Naive thymus-derived CD8-positive, alpha-beta T cell (primary cell): ENCODE results near the gene SLC25A21. TPM values are rescaled to one million over a fixed set of nuclear protein-coding genes. Genes with fewer than 3 reads are reported as not detected.
"Not testable (repeated sequence)": the region's sequence is repeated elsewhere in the genome, so short reads cannot be mapped to it uniquely, and the experiment has no call there.

Experiments
- ATAC-seq, 2 donors: fragments of 150-1000 bp; cut with Tn5 transposase in 1 of 2; sonication (Bioruptor Pico), chemical (Tn5 transposase) in 1 of 2; 1 replicate in 1 of 2; 2 replicates in 1 of 2; pipeline ENCODE4 v1.10.0; 2021; ENCODE audit warnings: mild to moderate bottlenecking in 2 of 2, moderate library complexity in 2 of 2
- POLR2A ChIA-PET: fragments of 350-600 bp; sonication (Branson Sonifier 250); formaldehyde crosslinking; loops from one replicate; lab custom pipeline; 2021; ENCODE audit warnings: antibody characterized with exemption; lab: Charles Lee
- DNase-seq, 10 donors: peaks; one replicate each; pipeline versions ENCODE4 v3.0.0 to v3.0.0-alpha.2; 2020 to 2022
- H3K27ac Mint-ChIP-seq, 10 donors: one replicate each; pipeline ENCODE4 v1.8.0; 2020 to 2022; ENCODE audit warnings: mild to moderate bottlenecking in 10 of 10, mixed read lengths in 10 of 10, moderate library complexity in 4 of 10, inconsistent platforms in 1 of 10
- H3K27me3 Mint-ChIP-seq, 5 donors: one replicate each; pipeline ENCODE4 v1.8.0; 2021 to 2022; ENCODE audit warnings: mixed read lengths in 5 of 5
- H3K36me3 Mint-ChIP-seq, 3 donors: one replicate each; pipeline ENCODE4 v1.8.0; 2020 to 2022; ENCODE audit warnings: mixed read lengths in 3 of 3, mild to moderate bottlenecking in 2 of 3, inconsistent platforms in 1 of 3
- H3K4me1 Mint-ChIP-seq, 4 donors: one replicate each; pipeline ENCODE4 v1.8.0; 2021 to 2022; ENCODE audit warnings: mixed read lengths in 4 of 4
- H3K4me3 Mint-ChIP-seq, 10 donors: one replicate each; pipeline ENCODE4 v1.8.0; 2020 to 2022; ENCODE audit warnings: mild to moderate bottlenecking in 10 of 10, mixed read lengths in 10 of 10, moderate library complexity in 6 of 10, inconsistent platforms in 1 of 10
- H3K9me3 Mint-ChIP-seq, 9 donors: one replicate each; pipeline ENCODE4 v1.8.0; 2020 to 2022; ENCODE audit warnings: mixed read lengths in 9 of 9, mild to moderate bottlenecking in 3 of 9, inconsistent platforms in 1 of 9, moderate library complexity in 1 of 9
- polyA plus RNA-seq, 3 donors: library from polyadenylated mRNA; unstranded; fragments of 300-500 nt; fragmentation: Illumina TruSeq; gene quantifications; one replicate each; pipeline ENCODE4 v1.2.3, GENCODE V29; 2021
- total RNA-seq, 8 experiments: library from RNA in 2 of 8; stranded (reverse) in 2 of 8; gene quantifications; one replicate each; pipeline ENCODE4 v1.2.3 and lab custom pipeline; 2021 to 2026

The SLC25A21 gene
- total and polyA plus RNA-seq, 5 experiments from 2014 or later: not detected

DNA sequence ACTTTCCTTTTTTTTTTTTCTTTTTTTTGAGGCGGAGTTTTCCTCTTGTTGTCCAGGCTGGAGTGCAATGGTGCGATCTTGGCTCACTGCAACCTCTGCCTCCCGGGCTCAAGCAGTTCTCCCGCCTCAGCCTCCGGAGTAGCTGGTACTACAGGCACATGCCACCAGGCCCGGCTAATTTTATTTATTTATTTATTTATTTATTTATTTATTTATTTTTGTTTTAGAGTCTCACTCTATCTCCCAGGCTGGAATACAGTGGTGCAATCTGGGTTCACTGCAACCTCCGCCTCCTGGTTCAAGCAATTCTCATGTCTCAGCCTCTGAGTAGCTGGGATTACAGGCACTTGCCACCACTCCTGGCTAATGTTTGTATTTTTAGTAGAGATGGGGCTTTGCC is 8.5 kb upstream of the SLC25A21 start:
- H3K36me3 Mint-ChIP-seq, H3K4me3 Mint-ChIP-seq, H3K27ac Mint-ChIP-seq, DNase-seq, H3K4me1 Mint-ChIP-seq, ATAC-seq: not testable (repeated sequence)
- POLR2A ChIA-PET: interaction anchor here (0.7 kb wide), 1 partner anchor 13 kb away, joined by 3 read pairs; no protein-coding TSS in a partner anchor
- Mint-ChIP-seq H3K27me3 (peaks cover 0 to 20% (median 3%) of the 10 kb centered on the region in 5 donors), H3K9me3 (peaks cover 0 to 15% (median 5%) of the 10 kb centered on the region in 9 donors)

DNA sequence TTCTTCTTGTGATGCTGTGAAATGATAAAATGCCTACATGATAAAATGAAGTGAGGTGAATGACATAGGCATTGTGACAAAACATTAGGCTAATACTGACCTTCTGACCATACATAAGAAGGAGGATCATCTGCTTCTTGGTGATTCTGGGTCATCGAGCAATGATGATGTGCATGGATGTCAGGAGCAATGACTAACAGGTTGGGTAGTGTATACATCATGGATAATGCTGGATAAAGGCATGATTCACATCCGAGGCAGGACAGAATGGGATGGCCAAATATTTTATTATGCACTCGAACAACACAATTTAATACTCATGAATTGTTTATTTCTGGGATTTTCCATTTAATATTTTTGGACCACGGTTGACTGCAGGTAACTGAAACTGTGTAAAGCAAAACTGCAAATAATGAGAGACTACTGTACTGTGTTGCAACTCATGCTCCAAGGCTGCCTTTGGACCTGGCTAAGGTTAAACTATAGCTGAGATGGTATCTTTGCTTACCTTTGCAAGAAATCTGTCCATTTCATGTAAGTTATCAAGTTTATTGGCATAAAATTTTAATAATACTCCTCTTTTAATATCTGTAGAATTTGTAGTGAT is 7.6 kb upstream of the SLC25A21 start:
- H3K27me3 Mint-ChIP-seq: peaks cover 0 to 20% (median 3%) of the 10 kb centered on the region in 5 donors
- no peaks in the 10 kb centered on the region for H3K4me1 Mint-ChIP-seq
- H3K27ac Mint-ChIP-seq: no peak overlapping the region
- peaks cover 0 to 4% (median 0%) of the 10 kb centered on the region in 3 donors for H3K36me3 Mint-ChIP-seq
- POLR2A ChIA-PET: interaction anchor here (0.7 kb wide), 1 partner anchor 14 kb away, joined by 3 read pairs; no protein-coding TSS in a partner anchor
- H3K9me3 Mint-ChIP-seq: peaks cover 0 to 15% (median 5%) of the 10 kb centered on the region in 9 donors
- no peak overlapping the region for H3K4me3 Mint-ChIP-seq
- ATAC-seq (no peak), DNase-seq (no peak)

DNA sequence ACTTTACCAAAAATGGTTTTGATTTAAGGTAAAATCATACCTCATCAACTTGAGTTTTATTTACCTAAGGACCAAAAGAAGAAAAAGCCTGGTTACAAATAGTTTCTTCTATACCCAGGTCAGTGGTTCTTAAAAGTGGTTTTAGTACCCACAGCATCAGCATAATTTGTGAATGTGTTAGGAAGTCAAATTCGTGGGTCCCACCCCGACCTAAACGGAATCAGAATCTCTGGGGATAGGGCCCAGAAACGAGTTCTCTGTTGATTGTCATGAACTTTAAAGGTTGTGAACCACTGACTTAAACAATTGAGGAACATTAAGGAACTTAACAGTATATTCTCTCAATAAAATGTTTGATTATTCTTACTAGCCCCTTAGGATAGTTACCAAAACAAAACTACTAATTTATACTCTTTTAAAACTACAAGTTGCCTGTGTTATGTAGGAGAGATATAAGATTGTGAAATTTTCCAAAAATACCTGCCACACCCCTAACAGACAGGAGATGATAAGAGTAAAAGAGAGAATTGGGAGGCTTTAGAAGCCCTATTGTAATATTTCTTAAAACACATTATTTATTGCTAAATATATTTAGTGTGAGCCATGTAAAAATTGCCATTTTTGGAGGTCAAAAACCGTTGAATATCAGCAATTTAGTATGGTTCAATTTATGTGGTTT is 669 bp upstream of the SLC25A21 start:
- no peak overlapping the region for H3K4me3 Mint-ChIP-seq
- H3K27ac Mint-ChIP-seq: no peak overlapping the region
- H3K9me3 Mint-ChIP-seq: peaks cover 0 to 13% (median 0%) of the 10 kb centered on the region in 9 donors
- DNase-seq: no peak
- no peak for ATAC-seq
- H3K27me3 Mint-ChIP-seq: peaks cover 15 to 20% (median 17%) of the 10 kb centered on the region in 5 donors
- H3K4me1 Mint-ChIP-seq: peaks cover 0 to 6% (median 0%) of the 10 kb centered on the region in 4 donors
- POLR2A ChIA-PET: no interaction called here
- H3K36me3 Mint-ChIP-seq: no peaks in the 10 kb centered on the region

DNA sequence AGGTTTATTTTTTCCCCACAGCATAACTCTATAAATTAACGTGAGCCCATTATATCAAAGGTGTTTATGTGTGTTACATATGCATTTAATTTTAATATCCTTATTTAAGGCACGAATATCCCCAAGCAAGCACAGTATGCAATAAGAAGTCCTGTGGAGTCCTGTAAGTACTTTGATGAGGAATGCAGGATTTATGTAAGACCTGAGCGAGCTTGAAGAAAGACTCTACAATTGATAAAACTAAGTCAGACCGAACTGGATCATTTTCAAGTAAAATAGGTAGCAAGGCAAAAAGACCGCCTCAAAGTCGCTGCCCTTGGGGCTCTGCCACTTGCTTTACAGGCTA is 755 bp downstream of the SLC25A21 start:
- POLR2A ChIA-PET: no interaction called here
- Mint-ChIP-seq H3K27ac (no peak overlapping the region), H3K36me3 (no peaks in the 10 kb centered on the region), H3K27me3 (peaks cover 9 to 18% (median 16%) of the 10 kb centered on the region in 5 donors), H3K4me3 (peak overlapping the region in 3 of 10 donors; percentile 4 to 57 (median 44)), H3K4me1 (peaks cover 0 to 6% (median 0%) of the 10 kb centered on the region in 4 donors), H3K9me3 (peaks cover 0 to 13% (median under 1%) of the 10 kb centered on the region in 9 donors)
- no peak for ATAC-seq
- no peak for DNase-seq

DNA sequence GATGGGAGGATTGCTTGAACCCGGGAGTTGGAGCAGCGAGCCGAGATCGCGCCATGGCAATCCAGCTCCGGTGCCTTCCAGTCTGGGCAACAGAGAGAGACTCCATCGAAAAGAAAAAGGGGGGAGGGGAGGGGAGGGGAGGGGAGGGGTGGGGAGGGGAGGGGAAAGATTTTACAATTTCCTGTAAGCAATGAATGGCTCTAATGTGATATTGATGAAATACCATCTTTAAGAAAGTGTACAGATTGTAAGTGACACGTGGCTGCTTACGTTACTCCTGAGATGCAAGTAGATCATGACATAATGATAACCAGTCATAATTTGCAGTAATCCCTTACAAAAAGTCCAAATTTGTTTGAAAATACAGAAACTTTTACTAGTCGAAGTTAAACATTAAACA is 1.4 kb downstream of the SLC25A21 start:
- H3K27ac Mint-ChIP-seq: no peak overlapping the region
- H3K27me3 Mint-ChIP-seq: peaks cover 9 to 18% (median 16%) of the 10 kb centered on the region in 5 donors
- no peak overlapping the region for H3K4me3 Mint-ChIP-seq
- ATAC-seq (no peak), DNase-seq (no peak)
- peaks cover 0 to 13% (median 0%) of the 10 kb centered on the region in 9 donors for H3K9me3 Mint-ChIP-seq
- POLR2A ChIA-PET: no interaction called here
- no peaks in the 10 kb centered on the region for H3K36me3 Mint-ChIP-seq
- peaks cover 0 to 6% (median 0%) of the 10 kb centered on the region in 4 donors for H3K4me1 Mint-ChIP-seq

DNA sequence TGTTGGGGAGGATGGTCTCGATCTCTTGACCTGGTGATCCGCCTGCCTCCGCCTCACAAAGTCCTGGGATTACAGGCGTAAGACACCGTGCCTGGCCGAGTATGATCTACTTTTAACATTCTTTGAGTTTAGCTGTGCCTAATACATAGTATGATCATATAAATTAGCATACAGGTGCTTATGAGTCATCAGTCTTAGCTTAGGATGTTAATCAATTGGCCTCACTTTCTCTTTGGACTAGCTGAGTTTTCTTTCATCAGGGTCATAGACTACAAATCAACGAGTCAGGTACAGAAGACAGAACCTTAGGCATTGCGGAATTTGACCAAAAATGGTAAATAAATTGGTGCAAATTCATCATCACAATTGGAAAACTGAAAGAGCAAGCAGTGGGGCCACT is 2.2 kb downstream of the SLC25A21 start:
- peaks cover 0 to 13% (median 0%) of the 10 kb centered on the region in 9 donors for H3K9me3 Mint-ChIP-seq
- H3K27me3 Mint-ChIP-seq: peaks cover 9 to 18% (median 16%) of the 10 kb centered on the region in 5 donors
- ATAC-seq (no peak), DNase-seq (no peak)
- H3K4me3 Mint-ChIP-seq: no peak overlapping the region
- peaks cover 0 to 6% (median 0%) of the 10 kb centered on the region in 4 donors for H3K4me1 Mint-ChIP-seq
- H3K27ac Mint-ChIP-seq: peak overlapping the region in 1 of 10 donors; percentile 29
- POLR2A ChIA-PET: no interaction called here
- H3K36me3 Mint-ChIP-seq: no peaks in the 10 kb centered on the region

DNA sequence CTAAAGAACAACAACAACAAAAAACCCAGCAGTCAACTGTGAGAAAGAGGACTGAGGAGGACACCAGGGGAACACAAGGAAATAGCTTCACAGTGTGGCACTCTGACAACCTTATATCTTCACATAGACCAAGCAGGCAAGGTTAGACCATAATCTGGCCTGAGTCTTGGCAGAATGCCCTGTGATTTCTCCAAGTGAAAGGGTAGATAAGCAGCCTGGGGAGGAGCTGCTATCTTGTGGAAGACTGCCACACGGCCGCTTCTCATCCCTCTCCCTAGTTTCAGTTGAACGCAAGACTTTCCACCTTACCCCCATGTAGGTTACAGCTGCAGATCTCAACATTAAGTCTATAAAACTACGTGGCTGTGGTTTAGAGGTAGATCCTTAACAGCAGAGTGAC is 3.7 kb downstream of the SLC25A21 start:
- H3K9me3 Mint-ChIP-seq: peaks cover 0 to 13% (median 0%) of the 10 kb centered on the region in 9 donors
- POLR2A ChIA-PET: no interaction called here
- H3K4me3 Mint-ChIP-seq: no peak overlapping the region
- peaks cover 0 to 18% (median 14%) of the 10 kb centered on the region in 5 donors for H3K27me3 Mint-ChIP-seq
- peaks cover 0 to 6% (median 0%) of the 10 kb centered on the region in 4 donors for H3K4me1 Mint-ChIP-seq
- ATAC-seq: no peak
- H3K27ac Mint-ChIP-seq: no peak overlapping the region
- no peak for DNase-seq
- no peaks in the 10 kb centered on the region for H3K36me3 Mint-ChIP-seq

DNA sequence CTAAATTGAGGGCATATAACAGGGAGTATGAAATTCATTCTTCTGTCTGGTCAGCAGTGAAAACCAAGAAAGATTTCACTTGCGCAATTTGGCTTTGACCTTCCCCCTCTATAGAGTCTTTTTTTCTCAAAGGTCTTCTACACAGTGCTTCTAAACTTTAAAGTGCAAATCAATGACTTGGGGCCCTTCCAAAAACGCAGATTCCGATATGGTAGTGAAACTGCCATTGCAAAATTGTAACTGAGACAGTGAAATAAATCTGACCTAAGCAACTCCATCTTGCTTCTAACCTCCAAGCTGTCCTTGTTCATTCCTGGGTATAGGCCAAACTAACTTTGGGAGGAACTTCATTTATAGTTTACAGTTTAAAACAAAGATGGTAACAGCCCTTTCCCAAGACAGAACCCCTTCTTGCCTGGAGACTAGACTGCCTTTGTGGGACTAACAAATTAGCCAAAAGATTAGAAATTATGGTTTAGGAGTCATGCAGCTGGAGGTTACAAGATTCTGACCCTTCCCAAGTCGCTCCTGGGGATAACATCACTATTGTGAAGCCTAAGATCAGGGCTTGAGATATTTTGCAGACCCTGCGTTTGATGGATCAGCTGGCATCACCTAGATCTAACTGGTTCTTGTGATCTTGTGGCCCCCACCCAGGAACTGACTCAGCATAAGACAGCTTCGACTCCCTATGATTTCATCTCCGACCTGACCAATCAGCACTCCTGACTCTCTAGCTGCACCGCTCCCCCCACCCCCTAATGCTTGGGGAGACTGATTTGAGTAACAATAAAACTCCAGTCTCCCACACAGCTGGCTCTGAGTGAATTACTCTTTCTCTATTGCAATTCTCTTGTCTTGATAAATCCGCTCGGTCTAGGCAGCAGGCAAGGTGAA is 5.0 kb downstream of the SLC25A21 start:
- ATAC-seq (no peak), DNase-seq (no peak)
- no peaks in the 10 kb centered on the region for H3K36me3 Mint-ChIP-seq
- H3K27ac Mint-ChIP-seq: no peak overlapping the region
- H3K27me3 Mint-ChIP-seq: peaks cover 0 to 18% (median 9%) of the 10 kb centered on the region in 5 donors
- POLR2A ChIA-PET: no interaction called here
- H3K9me3 Mint-ChIP-seq: peaks cover 0 to 13% (median 2%) of the 10 kb centered on the region in 9 donors
- H3K4me1 Mint-ChIP-seq: peaks cover 0 to 5% (median 0%) of the 10 kb centered on the region in 4 donors
- no peak overlapping the region for H3K4me3 Mint-ChIP-seq

DNA sequence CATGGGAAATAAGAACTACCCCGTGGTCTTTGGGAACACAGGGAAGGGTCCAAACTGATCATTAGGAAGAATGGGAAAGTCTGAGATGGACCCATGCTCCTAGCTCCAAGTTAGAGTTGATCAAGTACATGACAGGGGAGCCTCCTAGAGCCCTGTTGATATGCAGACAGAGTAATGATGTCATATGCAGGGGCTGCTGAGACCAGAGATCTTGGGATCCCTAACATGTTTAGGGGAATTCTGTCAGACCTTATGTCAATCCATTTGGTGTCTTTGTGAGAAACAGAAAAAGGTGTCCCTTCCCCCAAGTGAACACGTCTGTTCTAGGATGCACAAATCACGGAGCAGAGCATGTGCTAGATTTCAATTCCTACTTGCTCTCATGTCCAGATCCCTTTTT is 6.6 kb downstream of the SLC25A21 start:
- Mint-ChIP-seq H3K27me3 (peaks cover 0 to 12% (median 6%) of the 10 kb centered on the region in 5 donors), H3K9me3 (peaks cover 2 to 18% (median 6%) of the 10 kb centered on the region in 9 donors), H3K36me3 (peaks cover 0 to 3% (median 0%) of the 10 kb centered on the region in 3 donors), H3K4me1 (no peaks in the 10 kb centered on the region), H3K27ac (no peak overlapping the region), H3K4me3 (no peak overlapping the region)
- DNase-seq (no peak), ATAC-seq (no peak)
- POLR2A ChIA-PET: no interaction called here

DNA sequence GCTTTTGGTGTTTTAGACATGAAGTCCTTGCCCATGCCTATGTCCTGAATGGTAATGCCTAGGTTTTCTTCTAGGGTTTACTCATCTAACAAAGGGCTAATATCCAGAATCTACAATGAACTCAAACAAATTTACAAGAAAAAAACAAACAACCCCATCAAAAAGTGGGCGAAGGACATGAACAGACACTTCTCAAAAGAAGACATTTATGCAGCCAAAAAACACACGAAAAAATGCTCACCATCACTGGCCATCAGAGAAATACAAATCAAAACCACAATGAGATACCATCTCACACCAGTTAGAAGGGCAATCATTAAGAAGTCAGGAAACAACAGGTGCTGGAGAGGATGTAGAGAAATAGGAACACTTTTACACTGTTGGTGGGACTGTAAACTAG is 10.1 kb downstream of the SLC25A21 start:
- POLR2A ChIA-PET, H3K36me3 Mint-ChIP-seq, H3K4me1 Mint-ChIP-seq, ATAC-seq, H3K4me3 Mint-ChIP-seq, DNase-seq, H3K27me3 Mint-ChIP-seq, H3K27ac Mint-ChIP-seq: not testable (repeated sequence)
- peaks cover 0 to 40% (median 10%) of the 10 kb centered on the region in 9 donors for H3K9me3 Mint-ChIP-seq

DNA sequence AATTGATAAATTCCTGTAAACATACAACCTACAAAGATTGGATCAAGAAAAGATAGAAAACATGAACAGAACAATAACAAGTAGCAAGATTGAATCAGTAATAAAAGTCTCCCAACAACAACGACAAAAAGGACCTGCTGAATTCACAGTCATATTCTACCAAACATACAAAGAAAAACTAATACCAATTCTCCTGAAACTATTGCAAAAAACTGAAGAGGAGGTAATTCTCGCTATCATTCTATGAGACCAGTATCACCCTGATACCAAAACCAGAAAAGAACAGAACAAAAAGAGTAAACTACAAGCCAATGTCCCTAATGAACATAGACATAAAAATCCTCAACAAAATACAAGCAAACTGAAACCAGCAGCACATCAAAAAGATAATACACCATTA is 14.4 kb downstream of the SLC25A21 start:
- ATAC-seq: no peak
- Mint-ChIP-seq H3K9me3 (peaks cover 0 to 58% (median 23%) of the 10 kb centered on the region in 9 donors), H3K4me1 (no peaks in the 10 kb centered on the region), H3K36me3 (peaks cover 0 to 16% (median 0%) of the 10 kb centered on the region in 3 donors), H3K27ac (no peak overlapping the region), H3K27me3 (peaks cover 0 to 8% (median 0%) of the 10 kb centered on the region in 5 donors), H3K4me3 (no peak overlapping the region)
- POLR2A ChIA-PET: no interaction called here
- DNase-seq: no peak

DNA sequence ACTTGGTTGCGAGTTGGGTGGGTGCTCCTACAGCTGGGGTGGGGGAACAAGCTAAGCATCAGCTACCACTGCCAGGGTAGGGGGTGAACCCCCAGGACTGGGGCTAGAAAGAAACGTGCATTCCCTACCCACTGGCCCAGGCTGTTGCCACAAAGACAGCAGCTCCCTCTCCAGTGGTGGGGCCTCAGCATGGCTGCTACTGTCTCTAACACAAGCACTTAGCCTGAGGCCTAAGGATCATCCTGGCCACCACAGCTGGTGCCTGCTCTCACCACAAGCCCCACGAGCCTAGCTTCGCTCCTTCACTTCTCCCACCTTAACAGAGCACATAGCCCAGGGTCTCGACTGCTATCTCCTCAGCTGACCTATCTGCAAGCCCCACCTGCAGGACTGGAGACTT is 18.9 kb downstream of the SLC25A21 start:
- Mint-ChIP-seq H3K4me1 (no peaks in the 10 kb centered on the region), H3K9me3 (peaks cover 0 to 46% (median 21%) of the 10 kb centered on the region in 9 donors), H3K4me3 (no peak overlapping the region), H3K36me3 (peaks cover 0 to 12% (median 0%) of the 10 kb centered on the region in 3 donors), H3K27me3 (peaks cover 0 to 16% (median 0%) of the 10 kb centered on the region in 5 donors), H3K27ac (no peak overlapping the region)
- POLR2A ChIA-PET: no interaction called here
- ATAC-seq (no peak), DNase-seq (no peak)
